Superior temporal gyrus (tissue), 1 donor: ENCODE measurements around the gene TMCC1.
"Not testable (repeated sequence)": the region's sequence is repeated elsewhere in the genome, so short reads cannot be mapped to it uniquely, and the experiment has no call there.

Experiments used
- DNase-seq: peaks from one replicate; pipeline ENCODE4 v3.0.0-alpha.2; 2016; ENCODE audit errors: extremely low spot score

TMCC1 gene

DNA sequence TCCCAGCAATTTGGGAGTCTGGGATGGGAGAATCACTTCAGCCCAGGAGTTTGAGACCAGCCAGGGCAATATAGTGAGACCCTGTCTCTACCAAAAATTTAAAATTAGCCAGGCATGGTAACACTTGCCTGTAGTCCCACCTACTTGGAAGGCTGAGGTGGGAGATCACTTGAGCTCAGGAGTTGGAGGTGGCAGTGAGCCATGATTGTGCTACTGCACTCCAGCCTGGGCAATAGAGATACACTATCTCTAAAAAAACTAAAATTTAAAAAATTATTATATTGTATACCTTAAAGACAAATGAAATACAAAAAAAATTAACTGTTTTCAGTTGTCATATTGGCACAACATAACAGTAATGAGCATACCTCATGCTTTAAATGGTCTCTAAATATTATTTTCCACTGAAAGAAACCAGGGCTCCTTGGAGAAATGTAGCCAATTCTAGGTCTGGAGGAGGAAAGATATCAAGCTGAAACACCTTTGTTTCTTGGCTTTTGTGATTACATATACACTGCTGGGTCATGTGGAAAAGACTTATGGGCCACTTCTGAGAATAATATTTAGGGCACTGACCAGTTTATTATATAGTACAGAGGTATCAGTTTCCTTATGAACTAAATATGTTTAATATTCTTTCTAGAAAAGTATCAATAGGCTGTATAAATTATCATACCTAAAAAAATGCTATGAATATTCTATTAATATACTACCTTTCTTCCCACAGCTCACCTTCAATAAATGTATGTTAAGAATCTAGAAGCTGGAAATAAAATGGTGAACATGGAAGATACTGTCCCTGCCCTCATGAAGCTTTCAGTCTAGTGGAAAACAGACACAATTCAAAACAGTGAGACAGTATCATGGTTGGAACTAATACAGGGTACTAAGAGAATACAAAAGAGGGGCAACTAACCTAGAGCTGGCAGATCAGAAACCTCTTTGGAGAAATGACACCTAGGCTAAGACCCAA is 119.5 kb downstream of the TMCC1 start:
- DNase-seq: no peak

DNA sequence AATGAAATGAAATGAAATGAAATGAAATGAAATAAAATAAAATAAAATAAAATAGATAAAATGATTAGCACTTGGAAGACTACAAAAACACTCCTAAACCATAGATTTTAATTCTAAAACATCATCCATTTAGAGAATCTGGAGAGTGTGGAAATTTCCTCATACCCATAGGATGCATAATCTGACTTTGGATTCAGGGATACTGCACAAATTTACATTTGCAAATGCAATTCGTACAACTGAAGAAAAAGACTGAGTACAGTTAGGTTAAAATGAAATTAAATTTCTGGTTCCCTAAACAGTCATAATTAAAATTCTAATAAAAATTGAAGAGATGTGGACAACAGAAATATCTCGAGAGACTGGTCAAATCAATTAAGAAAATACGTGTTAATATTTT is 122.9 kb downstream of the TMCC1 start:
- no peak for DNase-seq

DNA sequence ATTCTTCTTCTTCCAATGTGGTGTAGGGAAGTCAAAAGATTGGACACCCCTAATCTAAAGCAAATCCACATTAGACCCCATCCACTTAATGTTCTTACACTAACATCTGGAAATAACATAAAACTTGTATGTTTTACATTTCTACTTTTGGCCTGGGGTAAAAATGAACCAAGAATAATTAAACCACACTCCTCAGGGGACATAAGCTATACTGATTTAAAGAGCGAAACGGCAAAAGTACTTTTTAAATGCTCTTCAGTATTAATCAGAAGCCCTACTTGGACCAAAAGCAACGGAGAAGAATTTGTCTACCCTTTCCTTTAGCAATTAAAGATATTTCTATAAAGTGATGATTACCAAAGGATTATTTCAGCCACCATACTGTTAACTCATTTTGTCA is 123.9 kb downstream of the TMCC1 start:
- no peak for DNase-seq

DNA sequence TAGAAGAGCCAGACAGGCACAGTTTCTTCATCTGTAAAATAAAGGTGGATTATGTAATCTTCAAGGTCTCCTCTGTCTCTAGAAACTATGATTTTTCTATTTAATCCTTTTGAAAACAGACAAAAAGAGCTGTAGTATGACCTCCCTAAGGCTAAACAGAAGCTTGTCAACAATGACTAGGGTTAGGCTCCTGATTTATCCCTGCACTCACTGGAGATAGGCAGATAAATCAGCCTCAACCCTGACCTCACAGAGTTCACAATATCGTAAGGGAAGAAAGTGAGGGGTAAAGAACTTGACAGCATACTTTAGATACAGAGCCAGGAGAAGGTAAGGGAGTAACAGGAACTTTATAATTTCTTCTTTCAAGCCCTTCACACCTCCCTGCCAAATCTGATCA is 124.8 kb downstream of the TMCC1 start:
- no peak for DNase-seq

DNA sequence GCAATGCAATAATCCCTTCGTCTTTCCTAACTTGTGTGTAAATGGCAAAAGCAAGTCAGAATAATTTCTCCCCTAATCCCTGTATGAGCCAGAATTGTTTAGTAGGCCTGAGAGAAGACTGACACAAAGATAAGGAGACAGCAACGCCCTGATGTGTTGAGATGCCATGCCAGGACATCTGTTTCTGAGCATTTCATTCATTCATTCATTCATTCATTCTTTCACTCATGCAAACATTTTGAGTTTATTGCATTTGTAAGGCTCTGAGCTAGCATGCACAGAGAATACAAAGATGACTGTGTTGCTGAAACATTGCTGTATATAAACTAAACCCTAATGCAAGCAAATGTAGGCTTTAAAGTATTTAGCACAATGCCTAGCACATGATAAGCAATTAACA is 127.4 kb downstream of the TMCC1 start:
- no peak for DNase-seq

DNA sequence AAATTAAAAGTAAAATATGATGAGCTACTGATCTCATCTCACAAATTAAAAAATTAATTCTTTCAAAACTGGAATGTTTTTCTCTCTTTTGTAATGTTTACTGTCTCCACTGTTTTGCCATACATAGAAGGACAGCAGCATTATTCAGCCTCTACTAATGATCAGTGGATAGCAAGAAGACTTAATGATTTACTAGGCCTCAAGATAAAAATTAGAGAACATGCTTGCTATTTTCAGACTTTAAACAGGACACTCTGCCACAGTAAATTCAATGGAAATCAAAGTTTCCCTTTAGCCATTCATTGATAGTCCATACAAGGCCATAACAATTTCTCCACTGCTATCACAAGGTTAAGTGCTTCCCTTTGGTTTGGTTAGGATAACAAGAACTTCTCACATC is 129.4 kb downstream of the TMCC1 start:
- no peak for DNase-seq

DNA sequence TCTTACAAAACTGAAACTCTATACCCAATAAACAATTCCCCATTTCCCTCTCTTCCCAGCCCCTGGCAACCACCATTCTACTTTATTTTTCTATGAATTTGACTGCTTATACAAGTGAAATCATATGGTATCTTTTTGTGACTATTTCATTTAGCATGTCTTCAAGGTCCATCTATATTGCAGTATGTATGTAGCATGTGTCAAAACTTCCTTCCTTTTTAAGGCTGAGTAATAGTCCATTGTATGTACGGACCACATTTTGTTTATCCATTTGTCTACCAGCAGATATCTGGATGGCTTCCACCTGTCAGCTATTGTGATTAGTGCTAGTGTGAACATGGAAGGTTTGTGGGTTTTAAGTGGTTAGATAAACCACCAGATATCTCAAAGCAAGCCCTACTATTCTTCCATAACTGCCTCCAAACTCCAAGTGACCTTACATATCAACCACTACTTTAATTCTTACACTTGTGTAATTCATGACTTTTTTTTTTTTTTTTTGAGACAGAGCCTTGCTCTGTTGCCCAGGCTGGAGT is 134.7 kb downstream of the TMCC1 start:
- no peak for DNase-seq

DNA sequence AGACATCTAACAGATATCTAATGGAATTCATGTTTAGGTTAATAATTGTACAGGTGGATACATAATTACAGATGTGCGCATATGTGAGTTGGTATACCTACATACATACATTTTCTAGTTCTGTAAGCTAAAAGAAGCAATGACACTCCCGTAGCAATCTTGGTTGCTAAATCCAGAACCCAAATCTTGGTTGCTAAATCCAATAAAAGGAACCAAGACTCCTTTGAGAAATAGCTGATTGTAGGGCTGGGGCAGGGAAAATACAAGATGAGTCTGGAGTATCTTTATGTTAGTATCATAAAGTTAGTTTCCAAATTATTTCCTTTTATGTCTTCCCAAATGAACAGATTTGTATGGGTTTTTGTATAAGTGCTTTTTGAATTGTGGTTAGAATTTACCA is 135.2 kb downstream of the TMCC1 start:
- no peak for DNase-seq

DNA sequence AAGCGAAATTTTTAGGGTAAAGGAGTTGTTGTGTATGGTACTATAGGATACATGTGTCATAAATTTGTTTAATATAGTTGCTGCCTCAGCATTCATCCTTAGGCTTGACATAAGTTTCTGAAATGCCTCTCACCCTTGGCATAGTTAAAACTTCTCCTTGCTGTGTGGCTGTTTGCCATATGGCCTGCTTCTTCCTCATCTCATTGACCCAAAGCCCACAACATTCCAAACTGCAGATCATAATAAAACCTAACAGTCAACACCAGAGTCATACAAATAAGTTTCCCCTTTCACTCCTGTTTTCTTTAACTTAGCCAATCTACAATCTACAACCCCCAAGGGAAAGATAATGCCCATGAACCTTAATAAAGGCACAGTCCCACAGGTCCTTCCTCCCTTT is 136.6 kb downstream of the TMCC1 start:
- no peak for DNase-seq

DNA sequence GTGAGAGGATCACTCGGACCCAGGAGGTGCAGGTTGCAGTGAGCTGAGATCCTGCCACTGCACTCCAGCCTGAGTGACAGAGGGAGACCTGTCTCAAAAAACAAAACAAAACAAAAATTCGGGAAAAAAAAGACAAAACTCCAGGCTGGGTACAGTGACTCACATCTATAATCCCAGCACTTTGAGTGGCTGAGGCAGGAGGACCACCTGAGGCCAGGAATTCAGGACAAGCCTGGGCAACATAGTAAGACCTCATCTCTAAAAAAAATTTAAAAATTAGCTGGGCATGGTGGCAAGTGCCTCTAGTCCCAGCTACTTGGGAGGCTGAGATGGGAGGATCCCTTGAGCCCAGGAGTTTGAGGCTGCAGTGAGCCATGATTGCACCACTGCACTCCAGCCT is 142.4 kb downstream of the TMCC1 start:
- not testable (repeated sequence) for DNase-seq

DNA sequence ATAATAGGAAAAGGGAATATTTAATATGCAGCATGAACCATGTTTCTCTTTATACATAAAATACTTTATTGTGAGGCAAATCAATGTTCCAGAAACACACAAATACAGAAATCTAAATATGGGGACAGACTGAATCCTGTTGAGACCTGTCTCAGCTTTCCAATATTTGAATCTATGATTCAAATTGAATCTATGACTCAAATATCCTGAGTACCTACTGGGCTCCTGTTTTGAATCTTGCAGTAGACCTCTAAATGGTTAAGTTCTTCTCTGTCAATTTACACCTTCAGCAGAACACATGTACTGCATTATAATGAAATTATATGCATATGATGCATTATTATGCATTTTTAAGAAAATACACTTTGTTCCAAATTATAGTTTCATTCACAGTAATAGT is 143.8 kb downstream of the TMCC1 start:
- no peak for DNase-seq

DNA sequence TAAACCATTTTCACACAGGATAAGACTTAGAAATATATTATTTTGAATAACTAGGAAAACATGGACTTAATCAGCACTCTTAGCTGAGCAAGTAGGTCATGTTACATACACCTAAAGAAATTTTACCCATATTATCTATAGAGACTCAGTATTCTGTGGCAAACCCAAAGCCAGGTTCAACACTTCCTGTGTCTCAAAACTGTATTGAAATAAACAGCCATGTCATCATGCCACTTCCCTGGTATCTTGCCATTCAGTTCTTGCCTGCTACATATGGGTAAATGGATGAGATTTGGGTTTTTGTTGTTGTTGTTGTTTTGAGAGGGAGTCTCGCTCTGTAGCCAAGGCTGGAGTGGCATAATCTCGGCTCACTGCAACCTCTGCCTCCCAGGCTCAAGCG is 145.5 kb downstream of the TMCC1 start:
- no peak for DNase-seq

DNA sequence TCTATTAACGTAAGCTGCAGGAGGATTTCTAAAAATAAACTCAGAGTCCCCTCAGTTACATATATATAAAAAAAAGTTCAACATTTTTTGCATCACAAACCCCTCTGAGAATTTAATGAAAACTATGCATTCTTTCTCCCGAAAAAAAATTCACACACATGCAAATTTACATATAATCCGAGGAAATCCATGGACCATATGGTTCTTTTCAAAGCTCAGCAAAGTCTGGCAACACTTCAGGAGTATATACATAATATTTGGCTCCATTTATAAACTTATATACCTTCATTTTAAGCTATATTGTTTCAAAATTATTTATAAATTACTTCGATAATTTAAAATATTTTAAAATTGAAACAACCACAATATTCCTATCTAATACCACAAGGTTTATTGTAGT is 146.4 kb downstream of the TMCC1 start:
- DNase-seq: no peak

DNA sequence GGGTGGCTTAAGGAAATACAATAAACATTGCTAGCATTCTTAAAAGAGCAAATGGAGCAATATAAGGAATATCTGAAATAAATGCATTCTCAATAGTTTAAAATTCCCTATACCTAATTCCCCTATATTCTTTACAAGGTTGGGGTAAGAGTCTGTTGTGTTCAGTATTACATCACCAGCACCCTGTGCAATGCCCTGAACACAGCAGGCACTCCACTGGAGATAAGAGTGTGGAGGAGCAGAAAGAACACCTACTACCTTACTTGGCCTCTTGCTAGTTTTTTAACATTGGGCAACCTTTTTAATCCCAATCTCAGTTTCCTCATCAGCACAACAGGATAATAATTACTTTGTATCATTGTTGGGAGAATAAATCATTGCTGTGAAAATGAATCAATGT is 146.9 kb downstream of the TMCC1 start:
- no peak for DNase-seq

DNA sequence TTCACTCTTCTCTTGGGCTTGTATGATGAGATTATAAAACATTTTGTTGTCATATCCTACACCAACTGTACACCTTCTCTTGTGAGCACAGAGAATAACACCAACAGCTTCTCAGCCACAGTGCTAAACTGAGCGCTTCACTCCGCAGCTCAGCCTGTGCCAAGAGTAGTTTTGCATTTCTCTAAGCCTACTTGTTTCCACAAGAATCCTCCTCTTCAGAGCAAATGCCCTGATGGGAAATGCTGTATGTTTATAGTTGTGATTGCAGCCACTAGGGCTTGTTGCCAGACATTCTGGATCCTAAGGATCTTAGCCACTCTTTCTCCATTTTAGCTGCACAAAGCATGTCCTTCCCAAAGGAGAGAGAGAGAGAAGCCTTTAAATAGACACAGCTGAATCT is 148.3 kb downstream of the TMCC1 start:
- peak; percentile 77 for DNase-seq

DNA sequence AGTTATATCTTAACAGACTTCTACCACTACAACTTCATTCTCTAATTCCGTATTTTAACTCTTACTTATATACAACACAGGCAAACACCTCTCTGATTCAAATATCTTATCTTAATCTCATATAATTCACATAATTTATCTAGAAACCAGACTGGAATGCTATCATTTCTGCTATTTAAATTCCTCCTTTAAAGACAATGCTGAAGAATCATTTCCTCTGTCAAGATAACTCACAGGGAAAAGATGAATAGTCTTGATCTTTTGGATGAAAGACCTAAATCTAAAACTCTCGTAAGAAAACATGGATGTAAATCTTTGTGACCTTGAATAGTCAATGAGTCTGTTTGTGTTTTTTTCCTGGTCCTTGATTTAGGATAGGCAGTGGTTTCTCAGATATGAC is 151.7 kb downstream of the TMCC1 start:
- no peak for DNase-seq

DNA sequence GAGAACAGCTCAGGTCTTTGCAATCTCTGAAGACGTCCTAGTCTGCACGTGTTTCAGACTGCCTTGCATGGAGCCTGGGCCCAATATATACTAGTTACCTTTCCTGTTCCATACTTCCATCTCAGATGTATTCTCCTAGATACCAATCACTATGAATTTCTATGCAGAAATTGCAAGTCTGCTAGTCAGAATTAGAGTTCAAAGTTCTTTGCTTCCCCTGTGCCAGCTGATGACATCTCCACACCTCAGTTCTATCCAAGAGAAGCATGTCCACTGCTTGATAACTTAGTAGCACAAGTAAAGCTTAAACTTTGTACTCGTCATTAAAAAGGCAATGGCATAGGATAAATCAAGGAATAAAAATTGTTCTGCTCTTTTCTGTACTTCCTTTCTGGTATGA is 153.4 kb downstream of the TMCC1 start:
- DNase-seq: no peak

DNA sequence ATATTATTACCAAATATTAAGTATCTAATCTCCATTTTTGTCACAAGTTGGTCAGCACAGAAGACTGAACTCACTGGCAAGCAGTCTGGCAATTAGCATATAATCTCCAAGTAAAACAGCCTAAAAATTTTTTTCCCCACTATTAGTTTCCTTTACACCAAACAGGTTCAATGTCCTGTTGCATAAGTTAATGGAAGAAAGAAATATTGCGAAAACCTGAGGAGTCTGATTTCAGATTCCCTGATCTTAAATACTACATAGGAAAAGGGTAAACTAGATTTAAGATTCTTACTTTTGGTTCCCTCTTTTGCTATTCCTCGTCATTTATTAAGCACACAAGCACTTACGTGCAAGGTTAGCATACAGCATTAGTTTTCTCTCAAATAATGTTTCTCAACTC is 153.9 kb downstream of the TMCC1 start:
- no peak for DNase-seq

DNA sequence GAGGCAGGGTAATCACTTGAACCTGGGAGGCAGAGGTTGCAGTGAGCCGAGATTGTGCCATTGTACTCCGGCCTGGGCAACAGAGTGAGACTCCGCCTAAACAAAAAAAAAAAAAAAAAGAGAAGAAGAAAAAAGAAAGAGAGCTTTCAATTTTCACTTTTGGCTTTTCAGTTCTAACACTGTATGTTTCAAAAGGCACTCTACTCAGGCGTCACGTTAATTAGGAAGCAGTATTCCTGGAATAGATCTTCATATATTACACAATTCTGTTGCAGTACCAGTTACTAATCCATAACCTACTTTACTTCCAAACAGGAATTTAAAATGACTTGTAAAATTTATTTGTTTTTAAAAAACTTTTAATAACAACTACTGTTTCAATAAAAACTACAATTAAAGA is 155.3 kb downstream of the TMCC1 start:
- no peak for DNase-seq

DNA sequence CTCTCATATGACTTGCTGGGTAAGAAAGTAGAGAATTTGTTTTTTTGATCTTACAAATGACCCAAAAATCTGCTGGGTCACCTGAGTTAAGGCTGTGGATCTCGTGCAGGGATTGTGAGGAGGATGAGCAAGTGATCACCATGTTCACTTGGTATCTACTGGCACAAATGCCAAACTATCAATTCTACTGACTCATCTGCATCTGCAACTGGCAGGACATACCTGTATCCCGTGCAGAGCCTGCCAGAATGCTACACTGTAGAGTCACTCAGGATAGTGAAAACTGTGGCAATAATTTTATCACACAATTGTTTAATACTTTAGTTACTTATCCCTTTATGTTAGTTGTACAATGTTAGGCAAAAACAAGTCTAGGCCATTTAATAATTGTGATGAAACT is 157.4 kb downstream of the TMCC1 start:
- DNase-seq: no peak

DNA sequence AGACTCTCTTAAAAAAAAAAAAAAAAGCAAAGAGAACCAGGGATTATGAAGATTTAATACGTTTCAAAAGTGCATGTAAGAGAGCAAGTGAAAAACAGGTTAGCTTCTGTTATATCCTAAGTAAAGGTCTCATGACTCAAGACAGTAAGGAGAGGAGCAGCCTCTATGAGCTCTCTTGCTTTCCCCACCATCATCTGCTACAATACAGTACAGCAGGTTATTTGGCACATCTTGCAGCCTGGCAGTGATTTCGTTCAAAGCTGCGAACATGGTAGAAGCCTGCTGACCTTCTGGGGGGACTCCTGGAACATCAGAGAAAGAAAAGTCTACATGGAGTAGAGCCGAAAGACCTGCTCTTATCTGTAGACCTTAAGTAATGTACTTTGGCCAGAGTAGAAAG is 157.9 kb downstream of the TMCC1 start:
- DNase-seq: no peak

DNA sequence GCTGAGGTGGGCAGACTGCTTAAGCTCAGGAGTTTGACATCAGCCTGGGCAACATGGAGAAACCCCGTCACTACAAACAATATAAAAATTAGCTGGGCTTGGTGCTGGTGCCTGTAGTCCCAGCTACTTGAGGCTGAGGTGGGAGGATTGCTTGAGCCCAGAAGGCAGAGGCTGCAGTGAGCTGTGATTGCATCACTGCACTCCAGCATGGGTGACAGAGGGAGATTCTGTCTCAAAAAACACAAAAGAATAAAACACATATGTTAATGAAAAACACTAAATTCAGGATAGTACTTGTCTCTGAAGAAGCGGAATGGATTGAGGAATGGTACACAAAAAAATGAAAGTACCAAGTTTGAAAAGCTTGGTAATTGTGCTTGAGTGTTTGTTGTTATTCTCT is 159.1 kb downstream of the TMCC1 start:
- DNase-seq: no peak

DNA sequence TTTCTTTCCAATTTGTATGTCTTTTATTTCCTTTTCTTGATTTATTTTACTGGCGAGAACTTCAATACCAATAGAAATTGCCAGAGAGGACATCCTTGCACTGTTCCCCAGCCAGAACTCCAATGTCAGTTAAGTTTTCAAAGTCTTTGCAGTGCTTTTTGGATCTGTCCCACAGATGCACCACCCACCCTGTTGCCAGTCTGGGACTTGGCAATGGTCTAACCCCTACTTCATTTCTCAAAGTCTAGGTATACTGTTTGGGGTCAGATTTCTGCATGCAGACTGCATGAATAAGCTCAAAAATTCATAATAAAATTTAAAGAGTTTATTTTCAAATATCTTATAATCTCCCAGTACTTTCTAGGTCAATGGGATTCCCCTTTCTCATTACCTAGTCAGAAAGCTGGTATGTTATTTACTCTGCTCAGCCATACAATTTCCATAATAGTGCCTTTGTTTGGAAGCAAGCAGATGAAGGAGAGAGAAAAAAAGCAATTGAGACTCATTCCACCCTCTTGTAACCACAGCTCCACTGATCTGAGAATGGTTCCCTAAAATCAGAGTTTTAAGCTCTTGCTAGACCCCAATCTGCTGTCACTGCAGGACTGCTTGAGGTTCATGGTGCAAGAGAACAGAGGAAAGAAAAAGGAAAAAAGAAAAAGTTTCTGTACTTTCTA is 161.2 kb downstream of the TMCC1 start:
- peak; percentile 66 for DNase-seq
